HepG2 (cell line): ENCODE measurements around the gene MARVELD3. TPM values are rescaled to one million over a fixed set of nuclear protein-coding genes. Genes with fewer than 3 reads are reported as not detected.

Experiments
- ATAC-seq: fragments of 200-7000 bp; cut with Tn5 transposase; 3 replicates; pipeline ENCODE4 v1.9.1; 2020; ENCODE audit warnings: mild to moderate bottlenecking, moderate library complexity
- BruUV-seq: library from RNA; stranded (reverse); fragments of 400-500 nt; replicated peaks from 2 replicates; lab custom pipeline; 2021; lab: Mats Ljungman, UMichigan
- CTCF ChIA-PET: fragments of 300-600 bp; formaldehyde crosslinking; extraction: SDS; loops from one replicate; lab custom pipeline; 2021; ENCODE audit warnings: low total read pairs, inconsistent platforms, low intra/inter-chr PET ratio; lab: Yijun Ruan, JAX
- POLR2A ChIA-PET: fragments of 350-600 bp; sonication (Branson Sonifier 250); formaldehyde crosslinking; loops from one replicate; lab custom pipeline; 2020; ENCODE audit warnings: antibody characterized with exemption, inconsistent platforms; lab: Yijun Ruan, JAX
- DNase-seq: peaks from one replicate; pipeline ENCODE4 v3.0.0-alpha.2; 2015; ENCODE audit warnings: low spot score
- FAIRE-seq: peaks from 3 replicates; lab custom pipeline; 2011; peaks lifted over from hg19 to GRCh38; lab: Jason Lieb, UNC
- H2AFZ ChIP-seq: one replicate; pipeline ENCODE4 v1.6.1; 2011; ENCODE audit warnings: low read length, inconsistent platforms
- H3K27ac ChIP-seq: fragments of 300-600 bp; 3 replicates; pipeline ENCODE4 v1.8.0; 2011; ENCODE audit warnings: mixed run types, mild to moderate bottlenecking, mixed read lengths, low read length, inconsistent platforms; ENCODE audit not compliant: insufficient read depth; ENCODE audit errors: extremely low read length
- H3K27me3 ChIP-seq, 2 experiments: fragments of 200-600 bp in 1 of 2; 2 replicates in 1 of 2; 3 replicates in 1 of 2; pipeline versions ENCODE4 v1.6.0 to v1.8.0; 2011; ENCODE audit warnings: low read length in 2 of 2, mild to moderate bottlenecking in 2 of 2, moderate library complexity in 2 of 2, inconsistent platforms in 1 of 2; ENCODE audit not compliant: insufficient read depth in 2 of 2, control insufficient read depth in 1 of 2
- H3K36me3 ChIP-seq, 2 experiments: fragments of 200-600 bp in 1 of 2; replicated peaks in 1 of 2; 2 replicates in 1 of 2; 3 replicates in 1 of 2; pipeline versions ENCODE4 v1.5.1 to v1.8.0; 2011; ENCODE audit warnings: low read length in 2 of 2, inconsistent platforms in 1 of 2; ENCODE audit not compliant: insufficient read depth in 2 of 2, control insufficient read depth in 1 of 2
- H3K4me1 ChIP-seq: 2 replicates; pipeline ENCODE4 v1.5.1; 2012; ENCODE audit warnings: low read length, inconsistent platforms; ENCODE audit not compliant: insufficient read depth
- H3K4me2 ChIP-seq: 2 replicates; pipeline ENCODE4 v1.6.0; 2011; ENCODE audit warnings: low read depth, low read length, inconsistent platforms
- H3K4me3 ChIP-seq, 3 experiments: fragments of 200-600 bp in 1 of 3; sonication (generic), shearing (Covaris generic) in 1 of 3; replicated peaks in 1 of 3; 2 replicates each; pipeline ENCODE4 v1.5.1; 2011 to 2016; ENCODE audit warnings: low read length in 3 of 3, inconsistent platforms in 2 of 3, low read depth in 2 of 3, mild to moderate bottlenecking in 2 of 3, control low read depth in 1 of 3, mixed read lengths in 1 of 3; ENCODE audit not compliant: insufficient read depth in 1 of 3
- H3K79me2 ChIP-seq: one replicate; pipeline ENCODE4 v1.6.1; 2011; ENCODE audit warnings: low read length, inconsistent platforms; ENCODE audit not compliant: insufficient read depth
- H3K9ac ChIP-seq: 2 replicates; pipeline ENCODE4 v1.6.0; 2011; ENCODE audit warnings: mild to moderate bottlenecking, low read depth, low read length, inconsistent platforms; ENCODE audit not compliant: insufficient read depth
- H3K9me3 ChIP-seq: 2 replicates; pipeline ENCODE4 v1.5.1; 2012; ENCODE audit warnings: mild to moderate bottlenecking, low read length
- H4K20me1 ChIP-seq: 2 replicates; pipeline ENCODE4 v1.6.0; 2011; ENCODE audit warnings: inconsistent platforms, mild to moderate bottlenecking, low read length, moderate library complexity; ENCODE audit not compliant: insufficient read depth
- ARNTL ChIP-seq: sonication (generic); formaldehyde crosslinking; IDR thresholded peaks from 2 replicates; pipeline ENCODE4 v1.4.0; 2020; ENCODE audit warnings: mild to moderate bottlenecking, missing genetic modification reagents
- CEBPB ChIP-seq: IDR thresholded peaks from 2 replicates; pipeline ENCODE4 v1.6.1; 2011; ENCODE audit warnings: low read depth, low read length, improper control_type of control experiment, borderline replicate concordance
- CEBPG ChIP-seq: IDR thresholded peaks from 2 replicates; pipeline ENCODE4 v1.6.1; 2016
- MYNN ChIP-seq: sonication (generic); formaldehyde crosslinking; IDR thresholded peaks from 2 replicates; pipeline ENCODE4 v1.4.0; 2020; ENCODE audit warnings: mild to moderate bottlenecking, low read depth, missing genetic modification reagents
- NFE2L1 ChIP-seq: sonication (generic); formaldehyde crosslinking; IDR thresholded peaks from 2 replicates; pipeline ENCODE4 v1.4.0; 2020; ENCODE audit warnings: missing genetic modification reagents, mild to moderate bottlenecking, borderline replicate concordance
- PATZ1 ChIP-seq: sonication (generic); formaldehyde crosslinking; IDR thresholded peaks from 2 replicates; pipeline ENCODE4 v1.4.0; 2020; ENCODE audit warnings: missing genetic modification reagents
- RARA ChIP-seq: IDR thresholded peaks from 2 replicates; pipeline ENCODE4 v1.6.1; 2016; ENCODE audit warnings: missing genetic modification reagents, missing compliant biosample characterization
- RFX5 ChIP-seq: IDR thresholded peaks from 2 replicates; pipeline ENCODE4 v1.6.1; 2011; ENCODE audit warnings: low read depth, low read length, improper control_type of control experiment
- RFXAP ChIP-seq: sonication (generic); formaldehyde crosslinking; IDR thresholded peaks from 2 replicates; pipeline ENCODE4 v1.4.0; 2020; ENCODE audit warnings: missing genetic modification reagents, borderline replicate concordance
- SMC3 ChIP-seq: IDR thresholded peaks from 2 replicates; pipeline ENCODE4 v1.6.1; 2011; ENCODE audit warnings: low read length, improper control_type of control experiment
- SP5 ChIP-seq: IDR thresholded peaks from 2 replicates; pipeline ENCODE4 v1.6.1; 2016; ENCODE audit warnings: low read depth, borderline replicate concordance
- ZNF232 ChIP-seq: sonication (generic); formaldehyde crosslinking; IDR thresholded peaks from 2 replicates; pipeline ENCODE4 v1.4.0; 2020; ENCODE audit warnings: missing genetic modification reagents, borderline replicate concordance
- ZNF382 ChIP-seq: sonication (generic); formaldehyde crosslinking; IDR thresholded peaks from 2 replicates; pipeline ENCODE4 v1.5.0; 2020; ENCODE audit warnings: missing genetic modification reagents, mild to moderate bottlenecking, borderline replicate concordance
- ZNF547 ChIP-seq: sonication (generic); formaldehyde crosslinking; IDR thresholded peaks from 2 replicates; pipeline ENCODE4 v1.5.1; 2020; ENCODE audit warnings: mild to moderate bottlenecking, missing genetic modification reagents
- ZNF564 ChIP-seq: sonication (generic); formaldehyde crosslinking; IDR thresholded peaks from 2 replicates; pipeline ENCODE4 v1.8.1; 2023; ENCODE audit warnings: mild to moderate bottlenecking, missing genetic modification reagents
- ZNF784 ChIP-seq: sonication (generic); formaldehyde crosslinking; IDR thresholded peaks from 2 replicates; pipeline ENCODE4 v1.5.1; 2020; ENCODE audit warnings: missing genetic modification reagents, mild to moderate bottlenecking, borderline replicate concordance
- WGBS: methylation state at CpG from one replicate; pipeline ENCODE4 v1.1.6; 2017; ENCODE audit warnings: low lambda C conversion rate; 5-methylcytosine and 5-hydroxymethylcytosine counted together
- in situ Hi-C: cut with HindIII; loops from 2 replicates; pipeline ENCODE4 v1.10.0; 2017; ENCODE audit warnings: low pct_unique_long_range_greater_than_20kb; ENCODE audit not compliant: extremely low pct_ligation_motif_present
- intact Hi-C: fragments of 100-400 bp; cut with micrococcal nuclease; formaldehyde crosslinking; loops from one replicate; pipeline ENCODE4 v1.10.0; 2022; ENCODE audit not compliant: unreplicated experiment
- polyA plus RNA-seq, 8 experiments: library from polyadenylated mRNA; depleted of rRNA in 3 of 8; stranded (reverse) in 7 of 8; unstranded in 1 of 8; fragments of >200 nt; fragmentation: Illumina TruSeq in 4 of 8; extraction: Trizol in 4 of 8; gene quantifications; 2 replicates each; pipeline versions ENCODE4 v1.2.1 to v1.2.3, GENCODE V29; 2011 to 2016; ENCODE audit warnings: low read depth in 4 of 8, missing spikeins in 1 of 8, mixed read lengths in 1 of 8; ENCODE audit not compliant: insufficient read depth in 1 of 8
- total RNA-seq, 5 experiments: library from RNA; depleted of rRNA; stranded (reverse); fragments of >200 nt; fragmentation: Illumina TruSeq; extraction: Trizol; gene quantifications; 2 replicates each; pipeline ENCODE4 v1.2.3, GENCODE V29; 2016; ENCODE audit warnings: low read depth in 1 of 5
- TF ChIP-seq, protein P1 (sequence below): sonication (generic); formaldehyde crosslinking; conservative IDR thresholded peaks from 2 replicates; pipeline ENCODE4 v1.8.1; 2023; ENCODE audit warnings: missing genetic modification reagents

Gene MARVELD3
- total and polyA plus RNA-seq, 2 of the 13 experiments (the other 11 are each of a cell fraction or from before 2014, with no cell fraction given) = 4.8 to 5.6 TPM

DNA sequence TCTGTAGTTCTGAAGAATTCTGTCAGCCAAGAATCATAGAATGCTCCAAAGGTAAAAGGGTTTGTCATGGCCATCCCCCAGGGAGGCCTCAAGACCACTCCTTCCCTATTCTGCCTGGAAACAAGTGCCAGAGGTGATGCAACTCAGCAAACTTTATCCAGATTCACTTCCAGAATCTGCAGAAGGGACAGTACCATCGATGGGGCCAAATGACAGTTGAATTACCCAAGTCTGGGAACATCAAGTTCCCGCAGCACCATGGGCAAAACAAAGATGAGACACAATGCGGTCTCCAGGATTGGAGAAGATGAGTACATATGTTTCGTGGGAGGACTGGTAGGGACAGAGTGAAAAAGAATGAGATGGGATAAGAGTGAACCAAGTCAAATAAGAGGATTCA lies 35.4 kb upstream of the MARVELD3 start:
- H3K4me1 ChIP-seq = peaks cover 76% of the 10 kb centered on the region
- no peaks in the 10 kb centered on the region for H3K36me3 ChIP-seq
- no peak overlapping the region for H3K27ac ChIP-seq
- H3K9me3 ChIP-seq = no peaks in the 10 kb centered on the region
- H3K4me2 ChIP-seq = no peak overlapping the region
- H3K9ac ChIP-seq = no peak overlapping the region
- WGBS = 87% methylated on average over 4 of the region's 4 CpGs
- H4K20me1 ChIP-seq = no peaks in the 10 kb centered on the region
- TF ChIP-seq CEBPG (CRISPR knock-in tag) = peak; percentile 31; the same call in 1 of the 2 replicates
- TF ChIP-seq ZNF547 (CRISPR knock-in tag) = 0 out of 2 replicates have a peak, but pooled peaks have one; percentile 65
- peak; percentile 51; the same call in 1 of the 2 replicates for TF ChIP-seq RFX5
- no peak for TF ChIP-seq ARNTL (CRISPR knock-in tag)
- TF ChIP-seq, protein P1, sequence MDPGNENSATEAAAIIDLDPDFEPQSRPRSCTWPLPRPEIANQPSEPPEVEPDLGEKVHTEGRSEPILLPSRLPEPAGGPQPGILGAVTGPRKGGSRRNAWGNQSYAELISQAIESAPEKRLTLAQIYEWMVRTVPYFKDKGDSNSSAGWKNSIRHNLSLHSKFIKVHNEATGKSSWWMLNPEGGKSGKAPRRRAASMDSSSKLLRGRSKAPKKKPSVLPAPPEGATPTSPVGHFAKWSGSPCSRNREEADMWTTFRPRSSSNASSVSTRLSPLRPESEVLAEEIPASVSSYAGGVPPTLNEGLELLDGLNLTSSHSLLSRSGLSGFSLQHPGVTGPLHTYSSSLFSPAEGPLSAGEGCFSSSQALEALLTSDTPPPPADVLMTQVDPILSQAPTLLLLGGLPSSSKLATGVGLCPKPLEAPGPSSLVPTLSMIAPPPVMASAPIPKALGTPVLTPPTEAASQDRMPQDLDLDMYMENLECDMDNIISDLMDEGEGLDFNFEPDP = no peak
- no peak for TF ChIP-seq MYNN
- no peak for TF ChIP-seq ZNF382
- no peak for TF ChIP-seq RARA
- TF ChIP-seq SP5 (CRISPR knock-in tag) = no peak
- TF ChIP-seq ZNF232 = no peak
- TF ChIP-seq NFE2L1 (CRISPR knock-in tag) = no peak
- no peak for TF ChIP-seq ZNF564
- 0 out of 2 replicates have a peak, but pooled peaks have one; percentile 17 for TF ChIP-seq ZNF784 (CRISPR knock-in tag)
- TF ChIP-seq RFXAP (CRISPR knock-in tag) = peak; percentile 79; the same call in 1 of the 2 replicates
- TF ChIP-seq SMC3 = no peak
- TF ChIP-seq CEBPB = 0 out of 2 replicates have a peak, but pooled peaks have one; percentile 20
- TF ChIP-seq PATZ1 (CRISPR knock-in tag) = no peak
- POLR2A ChIA-PET = no interaction called here
- no peak for DNase-seq
- H2AFZ ChIP-seq = no peak overlapping the region
- H3K4me3 ChIP-seq = no peak overlapping the region
- intact Hi-C loops (no loop called here), in situ Hi-C loops (no loop called here)
- FAIRE-seq = no peak
- BruUV-seq = no TSS peak
- CTCF ChIA-PET = no interaction called here
- H3K79me2 ChIP-seq = no peaks in the 10 kb centered on the region
- no peak for ATAC-seq
- no peaks in the 10 kb centered on the region for H3K27me3 ChIP-seq
